Colonic mucosa (tissue), 4 donors: ENCODE measurements around the gene CADM2. TPM values are rescaled to one million over a fixed set of nuclear protein-coding genes. Genes with fewer than 3 reads are reported as not detected.
"Not testable (repeated sequence)": the region's sequence is repeated elsewhere in the genome, so short reads cannot be mapped to it uniquely, and the experiment has no call there.

Experiments used
- DNase-seq: peaks from one replicate; pipeline ENCODE4 v3.0.0-alpha.2; 2020
- H3K27ac ChIP-seq: fragments of 200-600 bp; one replicate; pipeline ENCODE4 v1.8.0; 2021
- H3K27me3 ChIP-seq: fragments of 200-600 bp; one replicate; pipeline ENCODE4 v1.8.0; 2021
- H3K36me3 ChIP-seq: fragments of 200-600 bp; one replicate; pipeline ENCODE4 v1.8.0; 2021
- H3K4me1 ChIP-seq: fragments of 200-600 bp; one replicate; pipeline ENCODE4 v1.8.0; 2021; ENCODE audit warnings: mild to moderate bottlenecking
- H3K4me3 ChIP-seq: fragments of 200-600 bp; one replicate; pipeline ENCODE4 v1.8.0; 2021
- H3K9ac ChIP-seq, 2 donors: one replicate each; pipeline ENCODE4 v1.7.0; 2013; ENCODE audit warnings: control low read depth in 2 of 2, low read depth in 2 of 2, low read length in 2 of 2
- H3K9me3 ChIP-seq: fragments of 200-600 bp; one replicate; pipeline ENCODE4 v1.8.0; 2021
- CTCF ChIP-seq: fragments of 200-600 bp; IDR thresholded peaks from one replicate; pipeline ENCODE4 v1.8.0; 2022; ENCODE audit warnings: antibody characterized with exemption, mild to moderate bottlenecking
- intact Hi-C: fragments of 100-400 bp; cut with DNase I; formaldehyde crosslinking; loops from one replicate; pipeline ENCODE4 v1.14.1; 2022
- total RNA-seq, 2 donors: library from RNA; stranded (reverse); fragmentation: NEBNext Ultra II Directional in 1 of 2; extraction: Animal tissue kit (Norgen Biotek cat#: 25700) in 1 of 2; gene quantifications; one replicate each; pipeline ENCODE4 v1.2.1, GENCODE V29; 2021
- donor health status: healthy.
- donor health status: DM: no; HTN: no; CAD: no.
- donor health status: DM: no; HTN: no; CAD: no.

Gene CADM2
- total RNA-seq, 2 donors from 2014 or later: 1.2 to 2.8 TPM

- H3K27me3 ChIP-seq: no peaks in the 10 kb centered on the region
- TF ChIP-seq CTCF: no peak
- intact Hi-C loops: no loop called here
- H3K4me3 ChIP-seq: no peak overlapping the region
- no peaks in the 10 kb centered on the region for H3K4me1 ChIP-seq
- H3K36me3 ChIP-seq: no peaks in the 10 kb centered on the region
- no peak for DNase-seq
- H3K9me3 ChIP-seq: no peaks in the 10 kb centered on the region
- no peak overlapping the region for H3K27ac ChIP-seq
- no peak overlapping the region for H3K9ac ChIP-seq
Observed at GRCh38 chr3:85950435-85950834, 991.6 kb downstream of the CADM2 start.

GRCh38 chr3:85960793-85961192 is 1002.0 kb downstream of the CADM2 start:
- no peak overlapping the region for H3K4me3 ChIP-seq
- no peak overlapping the region for H3K27ac ChIP-seq
- DNase-seq: no peak
- intact Hi-C loops: no loop called here
- H3K27me3 ChIP-seq: no peaks in the 10 kb centered on the region
- no peak overlapping the region for H3K9ac ChIP-seq
- no peaks in the 10 kb centered on the region for H3K9me3 ChIP-seq
- H3K36me3 ChIP-seq: no peaks in the 10 kb centered on the region
- no peak for TF ChIP-seq CTCF
- H3K4me1 ChIP-seq: no peaks in the 10 kb centered on the region

GRCh38 chr3:85977615-85978338 is 1019.0 kb downstream of the CADM2 start:
- Histone ChIP-seq H3K27ac (no peak overlapping the region), H3K4me1 (no peaks in the 10 kb centered on the region), H3K36me3 (no peaks in the 10 kb centered on the region), H3K9me3 (no peaks in the 10 kb centered on the region), H3K4me3 (no peak overlapping the region), H3K27me3 (no peaks in the 10 kb centered on the region), H3K9ac (no peak overlapping the region)
- TF ChIP-seq CTCF: no peak
- intact Hi-C loops: no loop called here
- no peak for DNase-seq

GRCh38 chr3:85979034-85979433 is 1020.2 kb downstream of the CADM2 start:
- H3K27me3 ChIP-seq: no peaks in the 10 kb centered on the region
- H3K4me1 ChIP-seq: no peaks in the 10 kb centered on the region
- no peaks in the 10 kb centered on the region for H3K36me3 ChIP-seq
- H3K4me3 ChIP-seq: no peak overlapping the region
- no peak for DNase-seq
- intact Hi-C loops: no loop called here
- no peak overlapping the region for H3K27ac ChIP-seq
- TF ChIP-seq CTCF: no peak
- no peaks in the 10 kb centered on the region for H3K9me3 ChIP-seq
- no peak overlapping the region for H3K9ac ChIP-seq

- H3K4me3 ChIP-seq, intact Hi-C loops, H3K4me1 ChIP-seq, DNase-seq, H3K36me3 ChIP-seq, H3K27me3 ChIP-seq, H3K9ac ChIP-seq, H3K9me3 ChIP-seq, H3K27ac ChIP-seq: not testable (repeated sequence)
Observed at GRCh38 chr3:85989581-85989980, 1030.8 kb downstream of the CADM2 start.

GRCh38 chr3:86029590-86029989 is 1070.8 kb downstream of the CADM2 start:
- Histone ChIP-seq H3K4me1 (no peaks in the 10 kb centered on the region), H3K4me3 (no peak overlapping the region), H3K9me3 (no peaks in the 10 kb centered on the region), H3K9ac (no peak overlapping the region), H3K27ac (no peak overlapping the region), H3K36me3 (no peaks in the 10 kb centered on the region), H3K27me3 (no peaks in the 10 kb centered on the region)
- DNase-seq: no peak
- TF ChIP-seq CTCF: no peak
- intact Hi-C loops: no loop called here
